Neural cell (in vitro differentiated cells): Measurements from ENCODE around the gene EID2. TPM values are rescaled to one million over a fixed set of nuclear protein-coding genes. Genes with fewer than 3 reads are reported as not detected.

Experiments used
- H2AFZ ChIP-seq: fragments of 200-600, 300-800 bp; sonication (generic), shearing (Covaris generic); 2 replicates; pipeline ENCODE4 v1.6.0; 2014; ENCODE audit warnings: low read depth, mild to moderate bottlenecking, antibody characterized with exemption, low read length, moderate library complexity
- H3F3A ChIP-seq: fragments of 200-600 bp; shearing (Covaris generic); 2 replicates; pipeline ENCODE4 v1.6.1; 2016; ENCODE audit warnings: mild to moderate bottlenecking, moderate library complexity, mixed read lengths, antibody characterized with exemption, low read length; ENCODE audit not compliant: insufficient read depth, poor library complexity, severe bottlenecking
- H3K27ac ChIP-seq: fragments of 200-600, 300-800 bp; sonication (generic), shearing (Covaris generic); 2 replicates; pipeline ENCODE4 v1.5.1; 2014; ENCODE audit warnings: mild to moderate bottlenecking, low read length, moderate library complexity
- H3K27me3 ChIP-seq: fragments of 300-800, 200-600 bp; sonication (generic), shearing (Covaris generic); 2 replicates; pipeline ENCODE4 v1.6.0; 2014; ENCODE audit warnings: mild to moderate bottlenecking, low read depth, low read length, moderate library complexity; ENCODE audit not compliant: insufficient read depth
- H3K36me3 ChIP-seq: fragments of 300-800, 200-600 bp; sonication (generic), shearing (Covaris generic); 2 replicates; pipeline ENCODE4 v1.5.1; 2014; ENCODE audit warnings: mild to moderate bottlenecking, antibody characterized with exemption, low read length, moderate library complexity; ENCODE audit not compliant: insufficient read depth
- H3K4me2 ChIP-seq: fragments of 300-800, 200-600 bp; sonication (generic), shearing (Covaris generic); 2 replicates; pipeline ENCODE4 v1.6.0; 2014; ENCODE audit warnings: mild to moderate bottlenecking, low read length
- H3K4me3 ChIP-seq: fragments of 300-800, 200-600 bp; sonication (generic), shearing (Covaris generic); 2 replicates; pipeline ENCODE4 v1.5.1; 2014; ENCODE audit warnings: mild to moderate bottlenecking, low read length, moderate library complexity
- H3K79me2 ChIP-seq: fragments of 200-600 bp; shearing (Covaris generic); replicated peaks from 2 replicates; pipeline ENCODE4 v1.6.0; 2014; ENCODE audit warnings: mild to moderate bottlenecking, low read length, moderate library complexity; ENCODE audit not compliant: insufficient read depth
- H3K9ac ChIP-seq: fragments of 300-800, 200-600 bp; sonication (generic), shearing (Covaris generic); 2 replicates; pipeline ENCODE4 v1.6.1; 2016; ENCODE audit warnings: mild to moderate bottlenecking, low read length, mixed read lengths
- H3K9me2 ChIP-seq: fragments of 200-600 bp; shearing (Covaris generic); 2 replicates; pipeline ENCODE4 v1.6.1; 2016; ENCODE audit warnings: mild to moderate bottlenecking, low read length, mixed read lengths; ENCODE audit not compliant: insufficient read depth
- H3K9me3 ChIP-seq: fragments of 200-600, 300-800 bp; sonication (generic), shearing (Covaris generic); 2 replicates; pipeline ENCODE4 v1.6.1; 2016; ENCODE audit warnings: mild to moderate bottlenecking, mixed run types, low read length, moderate library complexity, mixed read lengths
- H4K20me1 ChIP-seq: fragments of 200-600 bp; shearing (Covaris generic); 2 replicates; pipeline ENCODE4 v1.6.1; 2016; ENCODE audit warnings: mild to moderate bottlenecking, mixed run types; ENCODE audit not compliant: insufficient read depth
- CTCF ChIP-seq: fragments of 450-650 bp; IDR thresholded peaks from 2 replicates; pipeline ENCODE4 v1.5.1; 2014; ENCODE audit warnings: antibody characterized with exemption, mild to moderate bottlenecking, moderate library complexity; ENCODE audit not compliant: poor library complexity, severe bottlenecking
- EP300 ChIP-seq: fragments of 450-650 bp; conservative IDR thresholded peaks from 2 replicates; pipeline ENCODE4 v1.6.1; 2014; ENCODE audit warnings: antibody characterized with exemption, mild to moderate bottlenecking, moderate library complexity; ENCODE audit not compliant: poor library complexity, severe bottlenecking
- EZH2 ChIP-seq: fragments of 200-600, 300-800 bp; shearing (Covaris generic), sonication (generic); IDR thresholded peaks from 2 replicates; pipeline ENCODE4 v1.6.1; 2014; ENCODE audit warnings: antibody characterized with exemption, low read length, borderline replicate concordance, mild to moderate bottlenecking; ENCODE audit not compliant: insufficient read depth, poor library complexity, severe bottlenecking
- MXI1 ChIP-seq: fragments of 450-650 bp; conservative IDR thresholded peaks from 2 replicates; pipeline ENCODE4 v1.6.1; 2014; ENCODE audit warnings: antibody characterized with exemption, mild to moderate bottlenecking; ENCODE audit not compliant: poor library complexity, severe bottlenecking
- POLR2AphosphoS5 ChIP-seq: IDR thresholded peaks from 2 replicates; pipeline ENCODE4 v1.6.1; 2012
- RAD21 ChIP-seq: fragments of 450-650 bp; conservative IDR thresholded peaks from 2 replicates; pipeline ENCODE4 v1.6.1; 2014; ENCODE audit warnings: antibody characterized with exemption, mild to moderate bottlenecking, moderate library complexity
- SMC3 ChIP-seq: fragments of 450-650 bp; conservative IDR thresholded peaks from 2 replicates; pipeline ENCODE4 v1.6.1; 2014; ENCODE audit warnings: antibody characterized with exemption, mild to moderate bottlenecking, moderate library complexity; ENCODE audit not compliant: poor library complexity
- TAF1 ChIP-seq: IDR thresholded peaks from 2 replicates; pipeline ENCODE4 v1.6.1; 2012; ENCODE audit warnings: low read depth
- polyA plus RNA-seq: library from polyadenylated mRNA; depleted of rRNA; stranded (reverse); fragments of >200 nt; gene quantifications from 2 replicates; pipeline ENCODE4 v1.2.3, GENCODE V29; 2014
- TF ChIP-seq, protein P1 (sequence below): IDR thresholded peaks from 2 replicates; pipeline ENCODE4 v1.6.1; 2012; ENCODE audit warnings: borderline replicate concordance

Gene EID2
- polyA plus RNA-seq, 1 donor from 2014 or later = 47.4 TPM

DNA sequence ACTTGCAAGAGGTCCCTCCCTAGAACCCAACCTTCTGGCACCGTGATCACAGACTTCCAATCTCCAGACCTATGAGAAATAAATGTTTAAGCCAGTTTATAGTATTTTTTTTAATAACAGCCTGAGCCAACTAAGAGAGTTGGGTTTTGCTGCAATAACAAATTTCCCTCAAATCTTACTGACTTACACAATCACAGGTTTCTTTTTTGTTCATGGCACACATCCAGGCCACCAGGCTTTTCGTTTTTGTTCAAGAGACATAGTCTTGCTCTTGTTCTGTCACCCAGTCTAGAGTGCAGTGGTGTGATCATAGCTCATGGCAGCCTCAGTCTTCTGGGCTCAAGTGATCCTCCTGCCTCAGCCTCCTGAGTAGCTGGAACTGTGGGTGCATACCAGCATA lies 27.0 kb downstream of the EID2 start:
- H3K27me3 ChIP-seq = peaks cover 39% of the 10 kb centered on the region
- TF ChIP-seq EZH2 (no peak), POLR2AphosphoS5 (no peak), EP300 (no peak), CTCF (no peak), RAD21 (no peak), SMC3 (no peak), TAF1 (no peak), MXI1 (no peak)
- TF ChIP-seq, protein P1, sequence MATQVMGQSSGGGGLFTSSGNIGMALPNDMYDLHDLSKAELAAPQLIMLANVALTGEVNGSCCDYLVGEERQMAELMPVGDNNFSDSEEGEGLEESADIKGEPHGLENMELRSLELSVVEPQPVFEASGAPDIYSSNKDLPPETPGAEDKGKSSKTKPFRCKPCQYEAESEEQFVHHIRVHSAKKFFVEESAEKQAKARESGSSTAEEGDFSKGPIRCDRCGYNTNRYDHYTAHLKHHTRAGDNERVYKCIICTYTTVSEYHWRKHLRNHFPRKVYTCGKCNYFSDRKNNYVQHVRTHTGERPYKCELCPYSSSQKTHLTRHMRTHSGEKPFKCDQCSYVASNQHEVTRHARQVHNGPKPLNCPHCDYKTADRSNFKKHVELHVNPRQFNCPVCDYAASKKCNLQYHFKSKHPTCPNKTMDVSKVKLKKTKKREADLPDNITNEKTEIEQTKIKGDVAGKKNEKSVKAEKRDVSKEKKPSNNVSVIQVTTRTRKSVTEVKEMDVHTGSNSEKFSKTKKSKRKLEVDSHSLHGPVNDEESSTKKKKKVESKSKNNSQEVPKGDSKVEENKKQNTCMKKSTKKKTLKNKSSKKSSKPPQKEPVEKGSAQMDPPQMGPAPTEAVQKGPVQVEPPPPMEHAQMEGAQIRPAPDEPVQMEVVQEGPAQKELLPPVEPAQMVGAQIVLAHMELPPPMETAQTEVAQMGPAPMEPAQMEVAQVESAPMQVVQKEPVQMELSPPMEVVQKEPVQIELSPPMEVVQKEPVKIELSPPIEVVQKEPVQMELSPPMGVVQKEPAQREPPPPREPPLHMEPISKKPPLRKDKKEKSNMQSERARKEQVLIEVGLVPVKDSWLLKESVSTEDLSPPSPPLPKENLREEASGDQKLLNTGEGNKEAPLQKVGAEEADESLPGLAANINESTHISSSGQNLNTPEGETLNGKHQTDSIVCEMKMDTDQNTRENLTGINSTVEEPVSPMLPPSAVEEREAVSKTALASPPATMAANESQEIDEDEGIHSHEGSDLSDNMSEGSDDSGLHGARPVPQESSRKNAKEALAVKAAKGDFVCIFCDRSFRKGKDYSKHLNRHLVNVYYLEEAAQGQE = no peak

DNA sequence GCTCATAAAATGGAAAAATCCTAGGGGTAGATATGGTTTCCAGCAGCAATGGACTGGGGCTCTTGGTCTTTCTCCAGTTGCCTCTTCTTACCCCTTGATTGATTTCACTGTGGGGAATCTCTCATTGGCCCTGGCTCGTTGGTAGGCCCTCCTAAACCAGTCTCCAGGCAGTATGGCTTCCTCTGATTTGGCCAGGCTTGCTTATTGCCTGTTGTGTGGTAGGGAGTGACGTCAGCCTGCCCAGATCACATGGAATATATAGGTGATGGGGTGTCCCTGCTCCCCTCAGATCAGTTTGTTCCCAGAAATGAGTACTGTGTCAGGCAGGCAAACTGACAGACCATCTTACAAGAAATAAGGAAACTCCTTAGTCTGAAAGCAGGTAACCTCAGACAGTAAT lies 30.7 kb downstream of the EID2 start:
- Histone ChIP-seq H4K20me1 (no peaks in the 10 kb centered on the region), H3K9me2 (no peaks in the 10 kb centered on the region), H3K27me3 (peaks cover 14% of the 10 kb centered on the region), H3K4me2 (no peak overlapping the region), H3K27ac (no peak overlapping the region), H3K36me3 (no peaks in the 10 kb centered on the region), H3K79me2 (no peaks in the 10 kb centered on the region), H3F3A (no peaks in the 10 kb centered on the region), H2AFZ (no peak overlapping the region), H3K4me3 (no peak overlapping the region), H3K9ac (no peak overlapping the region), H3K9me3 (no peaks in the 10 kb centered on the region)
- TF ChIP-seq TAF1 = no peak
- TF ChIP-seq RAD21 = no peak
- TF ChIP-seq EZH2 = no peak
- no peak for TF ChIP-seq EP300
- TF ChIP-seq MXI1 = no peak
- TF ChIP-seq, protein P1 = no peak
- no peak for TF ChIP-seq CTCF
- TF ChIP-seq SMC3 = no peak

More for the DNA sequence above, 27.0 kb downstream of the EID2 start:
- H3K4me2 ChIP-seq = no peak overlapping the region
- no peak overlapping the region for H3K9ac ChIP-seq
- H3K79me2 ChIP-seq = no peaks in the 10 kb centered on the region
- H2AFZ ChIP-seq = no peak overlapping the region
- no peaks in the 10 kb centered on the region for H3K36me3 ChIP-seq
- no peaks in the 10 kb centered on the region for H4K20me1 ChIP-seq
- H3K4me3 ChIP-seq = no peak overlapping the region
- H3K27ac ChIP-seq = no peak overlapping the region
- H3K9me3 ChIP-seq = no peaks in the 10 kb centered on the region
- no peaks in the 10 kb centered on the region for H3K9me2 ChIP-seq
- H3F3A ChIP-seq = no peaks in the 10 kb centered on the region
